GM19023 (cell line): ENCODE data around the gene LRRC75B.

Experiments used
- ATAC-seq: cut with Tn5 transposase; IDR thresholded peaks from one replicate; pipeline ENCODE4 v1.9.1; 2021; ENCODE audit warnings: mild to moderate bottlenecking, moderate library complexity; ENCODE audit not compliant: unreplicated experiment

Gene LRRC75B

GRCh38 chr22:24587948-24588347 lies 4.9 kb downstream of the LRRC75B start:
- ATAC-seq: no peak

GRCh38 chr22:24587251-24587650 lies 5.6 kb downstream of the LRRC75B start:
- no peak for ATAC-seq

GRCh38 chr22:24585927-24586546 lies 6.8 kb downstream of the LRRC75B start:
- no peak for ATAC-seq

GRCh38 chr22:24585461-24585860 lies 7.4 kb downstream of the LRRC75B start:
- ATAC-seq: no peak

GRCh38 chr22:24584871-24585411 lies 7.9 kb downstream of the LRRC75B start:
- no peak for ATAC-seq

GRCh38 chr22:24584166-24584790 lies 8.6 kb downstream of the LRRC75B start:
- ATAC-seq: no peak

- no peak for ATAC-seq
Observed at GRCh38 chr22:24583221-24584165, 9.4 kb downstream of the LRRC75B start.

- ATAC-seq: no peak
Observed at GRCh38 chr22:24582056-24582814, 10.6 kb downstream of the LRRC75B start.

GRCh38 chr22:24580276-24580675 lies 12.6 kb downstream of the LRRC75B start:
- no peak for ATAC-seq

- ATAC-seq: no peak
Observed at GRCh38 chr22:24579258-24579601, 13.6 kb downstream of the LRRC75B start.

GRCh38 chr22:24578355-24579257 lies 14.3 kb downstream of the LRRC75B start:
- no peak for ATAC-seq

- ATAC-seq: no peak
Observed at GRCh38 chr22:24576778-24577177, 16.1 kb downstream of the LRRC75B start.

- no peak for ATAC-seq
Observed at GRCh38 chr22:24571266-24571665, 21.6 kb downstream of the LRRC75B start.

GRCh38 chr22:24567668-24568067 lies 25.2 kb downstream of the LRRC75B start:
- ATAC-seq: no peak

- ATAC-seq: no peak
Observed at GRCh38 chr22:24566899-24567511, 25.9 kb downstream of the LRRC75B start.

- ATAC-seq: no peak
Observed at GRCh38 chr22:24565077-24565476, 27.8 kb downstream of the LRRC75B start.

GRCh38 chr22:24564376-24565058 lies 28.4 kb downstream of the LRRC75B start:
- no peak for ATAC-seq

- ATAC-seq: no peak
Observed at GRCh38 chr22:24563246-24563645, 29.6 kb downstream of the LRRC75B start.

- ATAC-seq: no peak
Observed at GRCh38 chr22:24559471-24559870, 33.4 kb downstream of the LRRC75B start.
